HepG2 (cell line): ENCODE data around the gene AMN.

Experiments
- CBX2 ChIP-seq, 2 experiments: fragments of 200-600 bp in 1 of 2; sonication (generic); formaldehyde crosslinking in 1 of 2; IDR thresholded peaks; 2 replicates each; pipeline versions ENCODE4 v1.7.0 to v1.8.1; 2018 to 2022; ENCODE audit warnings: low read depth in 2 of 2, low read length in 1 of 2, mild to moderate bottlenecking in 1 of 2, missing genetic modification reagents in 1 of 2
- ESRRA ChIP-seq: sonication (generic); formaldehyde crosslinking; IDR thresholded peaks from 2 replicates; pipeline ENCODE4 v1.5.1; 2020; ENCODE audit warnings: mild to moderate bottlenecking, low read depth, missing genetic modification reagents
- HCFC1 ChIP-seq: fragments of 150-350 bp; IDR thresholded peaks from 2 replicates; pipeline ENCODE4 v1.6.1; 2014; ENCODE audit warnings: low read depth, low read length
- HDAC6 ChIP-seq: fragments of 200-600 bp; sonication (generic); IDR thresholded peaks from 2 replicates; pipeline ENCODE4 v1.7.0; 2017; ENCODE audit warnings: mild to moderate bottlenecking, antibody characterized with exemption, low read length, low read depth
- MYC ChIP-seq: sonication (generic); formaldehyde crosslinking; IDR thresholded peaks from 2 replicates; pipeline ENCODE4 v1.9.0; 2021; ENCODE audit warnings: missing genetic modification reagents, borderline replicate concordance
- POLR2A ChIP-seq, 2 experiments: IDR thresholded peaks; 2 replicates each; pipeline ENCODE4 v1.6.1; 2011; ENCODE audit warnings: low read depth in 2 of 2, low read length in 2 of 2, mild to moderate bottlenecking in 1 of 2, moderate library complexity in 1 of 2; ENCODE audit not compliant: insufficient read depth in 1 of 2
- ZNF121 ChIP-seq: sonication (generic); formaldehyde crosslinking; IDR thresholded peaks from 2 replicates; pipeline ENCODE4 v1.5.0; 2020; ENCODE audit warnings: mild to moderate bottlenecking, missing genetic modification reagents
- ZNF570 ChIP-seq: sonication (generic); formaldehyde crosslinking; IDR thresholded peaks from 2 replicates; pipeline ENCODE4 v1.4.0; 2020; ENCODE audit warnings: mild to moderate bottlenecking, missing genetic modification reagents, borderline replicate concordance
- TF ChIP-seq, protein P1 (sequence below): IDR thresholded peaks from 2 replicates; pipeline ENCODE4 v1.6.1; 2012; ENCODE audit warnings: inconsistent platforms
- TF ChIP-seq, protein P2 (sequence below): sonication (generic); formaldehyde crosslinking; conservative IDR thresholded peaks from 2 replicates; pipeline ENCODE4 v1.4.0; 2020; ENCODE audit warnings: missing genetic modification reagents
- TF ChIP-seq, protein P3 (sequence below): sonication (generic); formaldehyde crosslinking; IDR thresholded peaks from 2 replicates; pipeline ENCODE4 v1.5.0; 2020; ENCODE audit warnings: mild to moderate bottlenecking, missing genetic modification reagents, moderate library complexity
- TF ChIP-seq, protein P4 (sequence below): sonication (generic); formaldehyde crosslinking; IDR thresholded peaks from 2 replicates; pipeline ENCODE4 v1.4.0; 2020; ENCODE audit warnings: missing genetic modification reagents, borderline replicate concordance

DNA sequence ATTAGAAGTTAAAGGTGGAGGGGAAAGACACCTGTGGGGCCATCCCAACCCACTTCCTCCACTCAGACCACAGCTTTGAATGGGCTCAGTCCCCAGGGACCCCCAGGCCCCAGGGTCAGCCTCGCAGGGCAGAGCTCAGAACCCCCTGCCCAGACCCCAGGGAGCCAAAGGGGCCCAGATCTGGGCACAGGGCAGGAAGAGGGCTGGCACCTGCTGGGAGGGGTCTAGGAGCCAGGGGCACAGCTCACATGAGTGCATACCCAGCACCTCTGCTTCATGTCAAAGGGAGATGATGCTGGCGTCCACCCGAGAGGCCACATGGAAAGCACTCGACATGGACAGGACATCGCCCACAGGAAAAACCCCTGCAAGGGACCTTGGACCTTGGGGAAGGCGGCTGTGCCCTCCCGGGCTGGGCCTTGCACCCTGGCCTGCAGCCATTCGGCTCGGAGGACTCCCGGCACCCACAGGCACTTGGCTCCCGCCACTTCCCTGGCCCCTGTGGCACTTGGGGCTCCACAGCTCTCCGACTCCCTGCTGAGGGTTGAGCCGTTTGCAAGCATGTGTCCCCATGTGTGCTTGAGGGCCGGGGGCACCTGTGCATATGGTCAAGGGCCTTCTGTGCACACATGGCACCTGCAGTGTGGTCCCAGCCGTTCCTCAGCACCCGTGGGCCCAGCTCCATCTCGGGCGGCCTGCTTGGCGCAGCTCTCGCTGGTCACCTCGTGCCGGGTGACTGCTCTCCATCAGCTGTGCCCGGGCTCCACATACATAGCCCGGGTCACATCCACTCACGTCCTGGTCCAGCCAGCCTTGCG, 7.8 kb upstream of the AMN start:
- TF ChIP-seq, protein P1, sequence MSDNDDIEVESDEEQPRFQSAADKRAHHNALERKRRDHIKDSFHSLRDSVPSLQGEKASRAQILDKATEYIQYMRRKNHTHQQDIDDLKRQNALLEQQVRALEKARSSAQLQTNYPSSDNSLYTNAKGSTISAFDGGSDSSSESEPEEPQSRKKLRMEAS = peak; percentile 32; the same call in 1 of the 2 replicates
- TF ChIP-seq, protein P2, sequence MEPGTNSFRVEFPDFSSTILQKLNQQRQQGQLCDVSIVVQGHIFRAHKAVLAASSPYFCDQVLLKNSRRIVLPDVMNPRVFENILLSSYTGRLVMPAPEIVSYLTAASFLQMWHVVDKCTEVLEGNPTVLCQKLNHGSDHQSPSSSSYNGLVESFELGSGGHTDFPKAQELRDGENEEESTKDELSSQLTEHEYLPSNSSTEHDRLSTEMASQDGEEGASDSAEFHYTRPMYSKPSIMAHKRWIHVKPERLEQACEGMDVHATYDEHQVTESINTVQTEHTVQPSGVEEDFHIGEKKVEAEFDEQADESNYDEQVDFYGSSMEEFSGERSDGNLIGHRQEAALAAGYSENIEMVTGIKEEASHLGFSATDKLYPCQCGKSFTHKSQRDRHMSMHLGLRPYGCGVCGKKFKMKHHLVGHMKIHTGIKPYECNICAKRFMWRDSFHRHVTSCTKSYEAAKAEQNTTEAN (CRISPR knock-in tag) = no peak
- TF ChIP-seq, protein P3, sequence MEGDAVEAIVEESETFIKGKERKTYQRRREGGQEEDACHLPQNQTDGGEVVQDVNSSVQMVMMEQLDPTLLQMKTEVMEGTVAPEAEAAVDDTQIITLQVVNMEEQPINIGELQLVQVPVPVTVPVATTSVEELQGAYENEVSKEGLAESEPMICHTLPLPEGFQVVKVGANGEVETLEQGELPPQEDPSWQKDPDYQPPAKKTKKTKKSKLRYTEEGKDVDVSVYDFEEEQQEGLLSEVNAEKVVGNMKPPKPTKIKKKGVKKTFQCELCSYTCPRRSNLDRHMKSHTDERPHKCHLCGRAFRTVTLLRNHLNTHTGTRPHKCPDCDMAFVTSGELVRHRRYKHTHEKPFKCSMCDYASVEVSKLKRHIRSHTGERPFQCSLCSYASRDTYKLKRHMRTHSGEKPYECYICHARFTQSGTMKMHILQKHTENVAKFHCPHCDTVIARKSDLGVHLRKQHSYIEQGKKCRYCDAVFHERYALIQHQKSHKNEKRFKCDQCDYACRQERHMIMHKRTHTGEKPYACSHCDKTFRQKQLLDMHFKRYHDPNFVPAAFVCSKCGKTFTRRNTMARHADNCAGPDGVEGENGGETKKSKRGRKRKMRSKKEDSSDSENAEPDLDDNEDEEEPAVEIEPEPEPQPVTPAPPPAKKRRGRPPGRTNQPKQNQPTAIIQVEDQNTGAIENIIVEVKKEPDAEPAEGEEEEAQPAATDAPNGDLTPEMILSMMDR (CRISPR knock-in tag) = no peak
- TF ChIP-seq MYC (CRISPR knock-in tag) = no peak
- no peak for TF ChIP-seq ESRRA
- TF ChIP-seq HDAC6 = no peak
- TF ChIP-seq, protein P4, sequence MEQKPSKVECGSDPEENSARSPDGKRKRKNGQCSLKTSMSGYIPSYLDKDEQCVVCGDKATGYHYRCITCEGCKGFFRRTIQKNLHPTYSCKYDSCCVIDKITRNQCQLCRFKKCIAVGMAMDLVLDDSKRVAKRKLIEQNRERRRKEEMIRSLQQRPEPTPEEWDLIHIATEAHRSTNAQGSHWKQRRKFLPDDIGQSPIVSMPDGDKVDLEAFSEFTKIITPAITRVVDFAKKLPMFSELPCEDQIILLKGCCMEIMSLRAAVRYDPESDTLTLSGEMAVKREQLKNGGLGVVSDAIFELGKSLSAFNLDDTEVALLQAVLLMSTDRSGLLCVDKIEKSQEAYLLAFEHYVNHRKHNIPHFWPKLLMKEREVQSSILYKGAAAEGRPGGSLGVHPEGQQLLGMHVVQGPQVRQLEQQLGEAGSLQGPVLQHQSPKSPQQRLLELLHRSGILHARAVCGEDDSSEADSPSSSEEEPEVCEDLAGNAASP (CRISPR knock-in tag) = no peak
- no peak for TF ChIP-seq POLR2A (IDR thresholded peaks at IDR 0.05; ENCODE audit: insufficient read depth in 1 of 2, low read depth in 2 of 2, low read length in 2 of 2)
- TF ChIP-seq HCFC1 = no peak
- TF ChIP-seq ZNF121 (CRISPR knock-in tag) = no peak
- no peak for TF ChIP-seq ZNF570 (CRISPR knock-in tag)
- TF ChIP-seq CBX2 (IDR thresholded peaks at IDR 0.05; ENCODE audit: low read depth, low read length) = no peak
- no peak for TF ChIP-seq CBX2 (CRISPR knock-in tag; IDR thresholded peaks at IDR 0.05; ENCODE audit: low read depth)
